ENCODE measurements around the gene ALPG.
"Not testable (repeated sequence)": the region's sequence is repeated elsewhere in the genome, so short reads cannot be mapped to it uniquely, and the experiment has no call there.

ALPG gene

GRCh38 chr2:232377841-232378734 is 28.6 kb upstream of the ALPG start:
- no peak for DNase-seq

GRCh38 chr2:232378735-232379151 is 27.9 kb upstream of the ALPG start, which contains the start of gene ALPP:
ALPP (plus strand) TSS chr2:232378751; CDS start chr2:232378803, 52 bp downstream.
- not testable (repeated sequence) for DNase-seq

- not testable (repeated sequence) for DNase-seq
Measured at GRCh38 chr2:232379610-232380590, 26.7 kb upstream of the ALPG start.

- DNase-seq = not testable (repeated sequence)
Measured at GRCh38 chr2:232381204-232382031, 25.2 kb upstream of the ALPG start.

- no peak for DNase-seq
Measured at GRCh38 chr2:232382331-232383225, 24.1 kb upstream of the ALPG start.

- no peak for DNase-seq
Measured at GRCh38 chr2:232384466-232384865, 22.2 kb upstream of the ALPG start.

GRCh38 chr2:232385058-232385457 is 21.6 kb upstream of the ALPG start:
- DNase-seq = not testable (repeated sequence)

GRCh38 chr2:232385660-232386489 is 20.8 kb upstream of the ALPG start:
- DNase-seq = no peak

- DNase-seq = no peak
Measured at GRCh38 chr2:232386490-232386739, 20.2 kb upstream of the ALPG start.

GRCh38 chr2:232386740-232387450 is 19.7 kb upstream of the ALPG start:
- DNase-seq = no peak

- no peak for DNase-seq
Measured at GRCh38 chr2:232387451-232388171, 19.0 kb upstream of the ALPG start.

- DNase-seq = no peak
Measured at GRCh38 chr2:232388324-232388891, 18.2 kb upstream of the ALPG start.

- no peak for DNase-seq
Measured at GRCh38 chr2:232389327-232389726, 17.3 kb upstream of the ALPG start.

GRCh38 chr2:232390661-232391060 is 16.0 kb upstream of the ALPG start:
- DNase-seq = no peak

- no peak for DNase-seq
Measured at GRCh38 chr2:232393556-232393955, 13.1 kb upstream of the ALPG start.

GRCh38 chr2:232394431-232394830 is 12.2 kb upstream of the ALPG start:
- not testable (repeated sequence) for DNase-seq

GRCh38 chr2:232395586-232395985 is 11.1 kb upstream of the ALPG start:
- no peak for DNase-seq

GRCh38 chr2:232396683-232397082 is 10.0 kb upstream of the ALPG start:
- no peak for DNase-seq

Measured in activated naive CD4-positive, alpha-beta T cell (primary cell).